ENCODE results near the gene CRABP1. TPM values are rescaled to one million over a fixed set of nuclear protein-coding genes. Genes with fewer than 3 reads are reported as not detected.

The CRABP1 gene
- total RNA-seq, 2 experiments from 2014 or later = not detected

GRCh38 chr15:78312536-78312935 lies 27.6 kb upstream of the CRABP1 start:
- peaks cover 12% of the 10 kb centered on the region for H3K27me3 Mint-ChIP-seq
- H3K9me3 Mint-ChIP-seq = no peaks in the 10 kb centered on the region
- H3K4me3 Mint-ChIP-seq = no peak overlapping the region
- H3K4me1 Mint-ChIP-seq = no peaks in the 10 kb centered on the region
- no peak for DNase-seq
- H3K36me3 Mint-ChIP-seq = no peaks in the 10 kb centered on the region
- no peak overlapping the region for H3K27ac Mint-ChIP-seq

- H3K4me3 Mint-ChIP-seq = no peak overlapping the region
- H3K4me1 Mint-ChIP-seq = no peaks in the 10 kb centered on the region
- H3K27ac Mint-ChIP-seq = no peak overlapping the region
- no peaks in the 10 kb centered on the region for H3K9me3 Mint-ChIP-seq
- DNase-seq = no peak
- peaks cover 11% of the 10 kb centered on the region for H3K27me3 Mint-ChIP-seq
- no peaks in the 10 kb centered on the region for H3K36me3 Mint-ChIP-seq
These were observed 27.2 kb upstream of the CRABP1 start for GRCh38 chr15:78312957-78313356.

DNA sequence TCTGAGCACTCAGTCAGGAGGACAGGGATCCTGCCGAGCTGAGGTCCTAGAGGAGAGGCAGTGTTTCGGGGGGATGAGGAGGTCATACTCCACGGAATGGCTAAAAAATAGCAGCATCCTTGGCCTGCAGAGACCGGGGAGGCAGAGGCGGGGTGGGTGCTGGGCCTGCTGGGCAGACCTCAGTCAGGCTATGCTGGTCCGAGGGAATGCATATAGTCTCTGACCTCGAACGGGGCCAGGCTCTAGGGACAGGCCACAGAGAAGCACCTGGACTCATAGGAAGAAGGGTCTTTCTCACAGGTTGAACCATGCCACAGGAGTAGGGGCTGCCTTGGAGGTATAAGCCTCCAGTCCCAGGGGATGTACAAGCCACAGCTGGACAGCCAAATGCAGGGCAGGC lies 26.8 kb upstream of the CRABP1 start:
- no peaks in the 10 kb centered on the region for H3K9me3 Mint-ChIP-seq
- no peak for DNase-seq
- H3K27ac Mint-ChIP-seq = no peak overlapping the region
- H3K4me1 Mint-ChIP-seq = no peaks in the 10 kb centered on the region
- no peak overlapping the region for H3K4me3 Mint-ChIP-seq
- H3K27me3 Mint-ChIP-seq = peaks cover 8% of the 10 kb centered on the region
- H3K36me3 Mint-ChIP-seq = no peaks in the 10 kb centered on the region

GRCh38 chr15:78314181-78314581 lies 26.0 kb upstream of the CRABP1 start:
- Mint-ChIP-seq H3K27me3 (peaks cover 3% of the 10 kb centered on the region), H3K9me3 (no peaks in the 10 kb centered on the region), H3K36me3 (no peaks in the 10 kb centered on the region), H3K27ac (no peak overlapping the region), H3K4me1 (no peaks in the 10 kb centered on the region), H3K4me3 (no peak overlapping the region)
- DNase-seq = no peak

DNA sequence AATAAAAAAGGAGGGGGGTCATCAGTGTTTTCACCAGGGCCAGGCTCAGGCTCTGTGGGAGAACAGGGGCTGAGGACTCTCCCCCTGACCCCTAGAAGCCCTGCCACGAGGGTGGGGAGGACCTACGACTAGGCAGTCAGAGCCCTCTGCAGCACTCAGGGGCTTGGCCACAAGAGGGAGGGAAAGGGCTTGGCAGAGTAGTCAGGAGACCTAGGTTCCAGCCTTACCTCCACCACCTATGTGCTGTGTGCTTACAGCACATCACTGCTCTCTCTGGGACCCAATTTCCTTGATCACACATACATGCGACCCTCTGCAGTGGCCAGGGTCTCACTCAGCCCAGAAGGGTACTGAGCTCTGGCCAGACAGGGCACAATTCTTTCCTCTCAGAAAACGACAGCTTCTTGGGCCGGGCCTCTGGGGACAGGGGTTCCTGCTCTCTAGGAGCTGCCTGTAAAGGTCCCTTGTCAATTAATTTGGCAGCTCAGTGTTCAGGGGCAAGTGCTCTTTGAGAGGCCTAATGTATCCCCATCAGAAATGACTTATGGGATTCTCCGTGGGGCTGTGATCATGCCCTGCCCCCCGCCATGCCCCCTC lies 24.4 kb upstream of the CRABP1 start:
- H3K27ac Mint-ChIP-seq = no peak overlapping the region
- no peak overlapping the region for H3K4me3 Mint-ChIP-seq
- DNase-seq = no peak
- no peaks in the 10 kb centered on the region for H3K36me3 Mint-ChIP-seq
- no peaks in the 10 kb centered on the region for H3K9me3 Mint-ChIP-seq
- no peaks in the 10 kb centered on the region for H3K4me1 Mint-ChIP-seq
- peaks cover 3% of the 10 kb centered on the region for H3K27me3 Mint-ChIP-seq

- no peak for DNase-seq
- H3K4me1 Mint-ChIP-seq = no peaks in the 10 kb centered on the region
- no peaks in the 10 kb centered on the region for H3K9me3 Mint-ChIP-seq
- H3K27me3 Mint-ChIP-seq = peaks cover 3% of the 10 kb centered on the region
- H3K4me3 Mint-ChIP-seq = no peak overlapping the region
- no peak overlapping the region for H3K27ac Mint-ChIP-seq
- no peaks in the 10 kb centered on the region for H3K36me3 Mint-ChIP-seq
These were observed 23.7 kb upstream of the CRABP1 start for GRCh38 chr15:78316283-78317083.

DNA sequence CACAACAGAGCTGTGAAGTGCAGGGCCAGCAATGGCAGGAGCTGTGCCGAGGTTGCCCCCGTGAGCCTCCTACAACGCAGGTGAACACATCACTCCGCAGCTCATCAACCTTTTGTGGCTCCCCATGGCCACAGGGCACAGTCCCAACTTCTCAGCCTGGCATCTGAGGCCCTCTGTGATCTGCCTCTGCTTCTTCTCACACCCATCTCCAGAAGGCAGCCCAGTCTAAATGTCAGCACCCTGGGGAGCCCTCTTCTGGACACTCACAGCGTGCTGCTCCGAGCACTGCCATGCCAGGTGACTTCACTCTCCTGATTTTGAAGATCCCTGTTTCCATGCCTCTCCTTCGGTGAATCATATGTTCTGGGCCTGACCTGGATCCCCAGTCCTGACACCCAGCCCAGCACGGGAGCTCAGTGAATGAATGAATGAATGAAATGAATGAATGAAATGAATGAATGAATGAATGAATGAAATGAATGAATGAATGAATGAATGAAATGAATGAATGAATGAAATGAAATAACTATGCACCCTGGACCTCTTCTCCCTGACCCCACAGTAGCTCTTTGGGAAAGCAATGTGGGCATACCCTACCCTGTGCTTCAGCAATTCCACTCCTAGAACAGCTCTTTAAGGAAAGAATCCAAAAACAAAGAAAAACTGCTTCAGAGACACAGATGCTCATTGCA lies 22.9 kb upstream of the CRABP1 start:
- no peaks in the 10 kb centered on the region for H3K9me3 Mint-ChIP-seq
- DNase-seq = no peak
- H3K4me3 Mint-ChIP-seq = no peak overlapping the region
- no peaks in the 10 kb centered on the region for H3K36me3 Mint-ChIP-seq
- H3K4me1 Mint-ChIP-seq = no peaks in the 10 kb centered on the region
- H3K27ac Mint-ChIP-seq = no peak overlapping the region
- peaks cover 3% of the 10 kb centered on the region for H3K27me3 Mint-ChIP-seq

- H3K36me3 Mint-ChIP-seq = no peaks in the 10 kb centered on the region
- no peaks in the 10 kb centered on the region for H3K9me3 Mint-ChIP-seq
- no peak overlapping the region for H3K4me3 Mint-ChIP-seq
- H3K27ac Mint-ChIP-seq = no peak overlapping the region
- DNase-seq = no peak
- no peaks in the 10 kb centered on the region for H3K4me1 Mint-ChIP-seq
- H3K27me3 Mint-ChIP-seq = peaks cover 3% of the 10 kb centered on the region
These were observed 20.6 kb upstream of the CRABP1 start for GRCh38 chr15:78319588-78319987.

DNA sequence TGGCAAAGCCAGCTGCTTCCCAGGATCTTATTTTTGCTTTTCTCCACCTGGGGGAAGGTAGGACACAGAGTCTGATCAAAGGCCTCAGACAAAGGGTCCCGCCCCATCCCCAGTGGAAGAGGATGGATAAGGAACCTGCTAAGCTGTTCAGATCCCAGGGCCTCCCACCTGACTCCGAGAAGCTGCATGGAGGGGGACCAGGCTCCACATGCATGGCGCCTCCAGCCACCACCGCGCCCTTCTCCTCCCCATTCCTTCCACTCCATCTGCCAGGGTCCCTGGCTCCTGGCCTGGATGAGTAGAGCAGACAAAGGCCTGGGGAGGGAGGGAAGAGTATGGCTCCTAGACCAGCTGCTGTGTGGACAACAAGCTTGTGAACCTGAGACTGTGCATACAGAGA lies 20.0 kb upstream of the CRABP1 start:
- Mint-ChIP-seq H3K27ac (no peak overlapping the region), H3K4me1 (no peaks in the 10 kb centered on the region), H3K36me3 (no peaks in the 10 kb centered on the region), H3K27me3 (peaks cover 3% of the 10 kb centered on the region), H3K9me3 (no peaks in the 10 kb centered on the region), H3K4me3 (no peak overlapping the region)
- DNase-seq = no peak

GRCh38 chr15:78321041-78321570 lies 19.0 kb upstream of the CRABP1 start:
- no peaks in the 10 kb centered on the region for H3K4me1 Mint-ChIP-seq
- H3K27me3 Mint-ChIP-seq = peaks cover 3% of the 10 kb centered on the region
- no peaks in the 10 kb centered on the region for H3K9me3 Mint-ChIP-seq
- no peak for DNase-seq
- no peaks in the 10 kb centered on the region for H3K36me3 Mint-ChIP-seq
- H3K4me3 Mint-ChIP-seq = no peak overlapping the region
- H3K27ac Mint-ChIP-seq = no peak overlapping the region

- no peak overlapping the region for H3K27ac Mint-ChIP-seq
- no peaks in the 10 kb centered on the region for H3K9me3 Mint-ChIP-seq
- no peaks in the 10 kb centered on the region for H3K4me1 Mint-ChIP-seq
- H3K27me3 Mint-ChIP-seq = peaks cover 3% of the 10 kb centered on the region
- DNase-seq = no peak
- H3K36me3 Mint-ChIP-seq = no peaks in the 10 kb centered on the region
- no peak overlapping the region for H3K4me3 Mint-ChIP-seq
These were observed 18.4 kb upstream of the CRABP1 start for GRCh38 chr15:78321786-78322185.

GRCh38 chr15:78322243-78322642 lies 17.9 kb upstream of the CRABP1 start:
- DNase-seq = no peak
- Mint-ChIP-seq H3K36me3 (no peaks in the 10 kb centered on the region), H3K27ac (no peak overlapping the region), H3K4me1 (no peaks in the 10 kb centered on the region), H3K4me3 (no peak overlapping the region), H3K9me3 (no peaks in the 10 kb centered on the region), H3K27me3 (peaks cover 3% of the 10 kb centered on the region)

DNA sequence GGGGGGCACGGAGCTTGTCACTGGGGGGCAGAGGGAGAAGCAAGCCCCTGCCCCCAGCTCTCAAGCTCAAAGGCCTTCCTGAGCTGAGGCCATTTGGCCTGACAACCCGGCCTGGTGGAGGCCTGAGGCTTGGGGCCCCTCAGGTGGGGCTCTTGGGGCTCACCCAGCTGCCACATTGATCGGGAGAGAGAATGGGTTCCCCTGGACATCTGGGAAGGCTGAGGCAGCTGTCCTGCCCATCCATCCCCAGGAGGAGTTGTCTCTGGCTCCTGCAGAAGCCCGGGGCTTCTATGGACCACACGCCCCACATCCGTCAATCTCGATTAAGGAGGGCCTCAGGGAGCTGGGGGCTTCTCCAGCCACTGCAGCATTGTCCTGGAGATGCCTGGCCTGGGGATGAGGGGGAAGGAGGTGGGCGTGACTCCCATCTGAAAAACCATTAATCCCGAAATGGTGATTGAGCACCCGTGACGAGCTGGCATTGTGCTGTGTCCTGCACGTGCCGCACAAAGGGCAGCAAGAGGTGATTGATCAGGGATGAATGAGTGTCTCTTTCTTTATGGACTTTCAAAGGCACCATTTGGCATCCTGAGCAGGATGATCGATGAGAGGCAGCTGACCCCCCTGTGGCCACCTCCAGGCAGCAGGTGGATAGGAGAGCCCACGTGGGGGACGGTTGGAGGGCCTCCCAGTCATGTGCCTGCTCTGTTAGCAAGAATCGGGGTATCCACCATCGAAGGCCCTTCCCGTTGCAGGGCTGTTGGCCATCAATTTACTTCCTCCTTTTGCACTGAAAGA lies 17.2 kb upstream of the CRABP1 start:
- no peak overlapping the region for H3K27ac Mint-ChIP-seq
- no peak for DNase-seq
- no peaks in the 10 kb centered on the region for H3K36me3 Mint-ChIP-seq
- H3K4me3 Mint-ChIP-seq = no peak overlapping the region
- H3K4me1 Mint-ChIP-seq = no peaks in the 10 kb centered on the region
- H3K9me3 Mint-ChIP-seq = no peaks in the 10 kb centered on the region
- H3K27me3 Mint-ChIP-seq = no peaks in the 10 kb centered on the region

GRCh38 chr15:78323693-78324092 lies 16.5 kb upstream of the CRABP1 start:
- Mint-ChIP-seq H3K4me1 (no peaks in the 10 kb centered on the region), H3K36me3 (no peaks in the 10 kb centered on the region), H3K9me3 (no peaks in the 10 kb centered on the region), H3K27ac (no peak overlapping the region), H3K27me3 (no peaks in the 10 kb centered on the region), H3K4me3 (no peak overlapping the region)
- no peak for DNase-seq

DNA sequence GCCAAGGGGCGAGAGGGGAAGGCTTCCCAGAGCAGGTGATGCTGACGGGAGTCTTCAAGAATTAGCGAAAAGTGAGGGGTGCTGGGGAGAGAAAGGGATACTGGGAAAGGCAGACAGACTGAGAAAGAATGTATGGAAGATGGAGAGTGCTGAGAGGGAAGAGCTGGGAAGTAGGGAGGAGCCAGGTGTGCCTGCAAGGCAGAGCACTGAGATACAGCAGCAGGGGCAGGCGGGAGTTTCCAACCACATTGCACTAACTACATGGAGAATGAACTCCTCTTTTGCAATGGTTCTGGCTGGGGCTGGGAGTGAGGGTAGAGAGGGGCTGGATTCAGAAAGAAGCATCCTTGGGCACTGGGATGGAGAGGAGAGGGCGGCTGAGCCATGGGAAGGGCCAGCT lies 16.0 kb upstream of the CRABP1 start:
- Mint-ChIP-seq H3K9me3 (no peaks in the 10 kb centered on the region), H3K27ac (no peak overlapping the region), H3K4me3 (no peak overlapping the region), H3K36me3 (no peaks in the 10 kb centered on the region), H3K4me1 (no peaks in the 10 kb centered on the region), H3K27me3 (no peaks in the 10 kb centered on the region)
- no peak for DNase-seq
